Measurements from ENCODE around the gene ZNF777.
"Not testable (repeated sequence)": the region's sequence is repeated elsewhere in the genome, so short reads cannot be mapped to it uniquely, and the experiment has no call there.

The ZNF777 gene

GRCh38 chr7:149449897-149450296 lies 11.0 kb downstream of the ZNF777 start:
- DNase-seq, result no peak

DNA sequence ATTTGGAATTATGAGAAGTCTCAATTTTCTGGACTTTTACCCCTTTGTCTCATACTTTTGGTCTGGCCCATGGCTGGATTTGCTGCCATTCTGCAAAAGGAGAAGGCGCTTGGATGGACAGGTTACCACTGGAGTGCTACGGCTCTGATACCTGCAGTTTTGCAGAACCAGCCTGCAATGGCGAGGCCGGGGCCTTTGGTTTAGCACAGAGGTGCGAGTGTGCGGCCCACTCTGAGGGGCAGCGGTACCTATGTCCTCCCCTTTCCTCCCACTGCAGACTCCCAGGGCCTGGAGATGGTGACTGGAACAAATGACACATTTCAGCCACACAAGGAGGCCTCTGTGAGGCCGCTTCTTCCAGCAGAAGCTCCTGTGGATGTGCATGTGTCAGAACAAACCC lies 11.9 kb downstream of the ZNF777 start:
- no peak for DNase-seq

DNA sequence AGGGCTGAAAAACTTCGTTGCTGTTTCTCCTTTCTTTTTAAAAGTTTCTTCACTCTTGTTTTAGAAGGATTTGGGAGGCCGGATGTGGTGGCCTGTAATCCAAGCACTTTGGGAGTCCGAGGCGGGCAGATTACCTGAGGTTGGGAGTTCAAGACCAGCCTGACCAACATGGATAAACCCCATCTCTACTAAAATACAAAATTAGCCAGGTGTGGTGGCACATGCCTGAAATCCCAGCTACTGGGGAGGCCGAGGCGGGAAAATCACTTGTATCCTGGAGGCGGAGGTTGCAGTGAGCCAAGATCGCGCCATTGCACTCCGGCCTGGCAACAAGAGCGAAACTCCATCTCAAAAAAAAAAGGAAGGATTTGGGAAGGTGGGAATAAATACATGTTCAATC lies 14.8 kb downstream of the ZNF777 start:
- DNase-seq, result not testable (repeated sequence)

DNA sequence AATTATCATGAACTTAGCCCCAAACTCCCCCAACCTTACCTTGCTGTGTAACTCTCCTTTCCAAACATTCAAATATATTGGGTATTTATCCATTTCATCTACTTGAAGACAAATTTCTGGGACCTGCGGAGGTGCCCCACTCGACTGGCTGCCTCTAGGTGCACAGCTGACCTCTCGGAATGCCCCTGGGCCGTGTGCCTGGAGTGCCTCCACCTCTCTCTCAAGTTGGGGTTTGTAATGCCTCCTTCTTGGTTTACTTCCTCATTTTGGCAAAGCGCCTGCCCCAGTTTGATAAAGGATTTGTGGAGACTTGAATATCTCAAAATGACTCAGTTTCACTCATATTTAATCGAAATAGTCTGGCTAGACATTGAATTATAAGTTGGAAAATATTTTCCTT lies 16.6 kb downstream of the ZNF777 start:
- DNase-seq, result no peak

DNA sequence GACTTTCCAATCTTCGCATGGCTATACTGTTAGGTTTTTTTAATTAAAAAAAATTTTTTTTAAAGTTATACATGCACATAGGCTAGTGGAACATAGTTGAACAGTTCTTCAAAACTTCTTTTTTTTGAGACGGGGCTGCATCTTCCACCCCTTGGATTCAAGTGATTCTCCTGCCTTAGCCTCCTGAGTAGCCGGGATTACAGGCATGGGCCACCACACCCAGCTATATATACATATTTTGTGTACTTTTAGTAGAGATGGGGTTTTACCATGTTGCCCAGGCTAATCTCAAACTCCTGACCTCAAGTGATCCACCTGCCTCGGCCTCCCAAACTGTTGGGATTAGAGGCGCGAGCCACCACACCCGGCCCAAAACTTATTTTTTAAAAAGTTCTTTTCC lies 17.3 kb downstream of the ZNF777 start:
- DNase-seq, result no peak

GRCh38 chr7:149442924-149443323 lies 17.9 kb downstream of the ZNF777 start:
- DNase-seq, result no peak

DNA sequence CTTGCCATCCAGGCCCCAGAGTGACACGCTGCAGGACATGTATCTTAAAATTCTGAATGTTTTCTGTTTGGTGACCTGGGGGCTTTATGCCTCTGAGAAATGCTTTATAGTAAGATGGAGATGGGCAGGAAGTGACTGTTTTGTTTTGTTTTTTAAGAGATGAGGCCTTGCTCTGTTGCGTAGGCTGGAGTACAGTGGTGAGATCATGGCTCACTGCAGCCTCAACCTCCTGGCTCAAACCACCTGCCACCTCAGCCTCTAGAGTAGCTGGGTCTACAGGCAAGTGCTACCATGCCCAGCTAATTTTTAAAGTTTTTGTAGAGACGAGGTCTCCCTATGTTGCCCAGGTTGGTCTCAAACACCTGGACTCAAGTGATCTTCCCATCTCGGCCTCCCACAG lies 20.6 kb downstream of the ZNF777 start:
- no peak for DNase-seq

DNA sequence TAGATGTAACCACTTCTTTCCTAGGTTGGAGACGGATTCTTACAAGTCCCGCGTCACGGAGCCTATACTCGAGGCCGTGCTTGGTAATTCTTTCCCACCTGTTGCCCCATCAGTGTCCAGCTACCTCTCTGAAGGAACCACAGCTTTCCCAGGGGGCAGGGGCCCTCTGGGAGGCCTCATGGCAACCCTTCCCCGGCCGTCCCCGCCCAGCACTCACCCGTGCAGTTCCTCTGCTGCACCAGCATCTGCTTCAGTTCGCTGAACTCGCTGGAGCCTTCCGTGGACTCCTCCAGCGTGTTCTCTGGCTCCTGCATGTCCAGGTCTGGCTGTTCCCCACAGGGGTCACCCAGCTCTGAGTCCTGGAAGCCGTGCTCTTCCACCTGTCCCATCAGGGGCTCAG lies 24.5 kb downstream of the ZNF777 start:
- no peak for DNase-seq

GRCh38 chr7:149433124-149433523 lies 27.7 kb downstream of the ZNF777 start:
- no peak for DNase-seq

DNA sequence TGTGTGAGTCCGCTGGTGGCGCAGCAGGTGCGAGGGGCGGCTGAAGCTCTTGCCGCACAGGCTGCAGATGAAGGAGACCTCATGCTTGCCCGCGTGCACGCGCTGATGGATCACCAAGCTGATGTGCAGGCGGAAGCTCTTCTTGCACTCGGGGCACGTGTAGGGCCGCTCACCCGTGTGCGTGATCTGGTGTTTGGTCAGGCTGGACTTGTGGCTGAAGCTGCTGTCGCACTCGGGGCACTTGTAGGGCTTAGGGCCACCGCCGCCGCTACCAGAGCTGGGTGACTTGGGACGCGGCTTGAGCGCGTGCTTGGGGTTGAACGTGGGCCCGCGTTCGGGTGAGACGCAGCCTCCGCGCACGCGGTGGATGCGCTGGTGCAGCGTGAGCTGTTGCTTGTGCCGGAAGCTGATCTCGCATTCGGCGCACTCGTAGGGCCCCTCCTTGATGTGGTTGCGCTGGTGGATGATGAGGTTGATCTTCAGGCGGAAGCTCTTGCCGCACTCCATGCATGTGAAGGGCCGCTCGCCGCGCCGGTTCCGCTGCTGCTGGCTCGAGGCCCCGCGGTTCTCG lies 28.7 kb downstream of the ZNF777 start:
- DNase-seq, result no peak

GRCh38 chr7:149431486-149432120 lies 29.3 kb downstream of the ZNF777 start:
- no peak for DNase-seq

- no peak for DNase-seq
Measured at GRCh38 chr7:149430192-149430591, 30.7 kb downstream of the ZNF777 start.

DNA sequence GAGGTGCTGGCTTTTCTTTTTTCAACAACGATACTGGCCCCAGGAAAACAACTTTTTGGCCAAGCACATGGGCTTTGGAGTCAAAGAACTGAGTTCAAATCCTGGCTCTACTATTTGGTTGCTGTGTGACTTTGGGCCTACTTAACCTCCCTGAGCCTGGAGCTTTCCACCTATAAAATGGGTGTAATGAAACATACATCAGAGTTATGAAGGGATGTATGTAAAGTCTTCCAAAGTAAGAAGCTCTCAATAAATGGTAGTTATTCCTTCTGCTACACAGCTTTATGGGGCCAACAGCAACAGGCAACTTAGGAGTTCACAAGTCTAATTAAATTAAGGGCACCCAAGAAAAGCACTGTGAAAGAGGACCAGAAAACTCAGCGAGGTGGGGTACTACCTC lies 33.0 kb downstream of the ZNF777 start:
- DNase-seq, result no peak

DNA sequence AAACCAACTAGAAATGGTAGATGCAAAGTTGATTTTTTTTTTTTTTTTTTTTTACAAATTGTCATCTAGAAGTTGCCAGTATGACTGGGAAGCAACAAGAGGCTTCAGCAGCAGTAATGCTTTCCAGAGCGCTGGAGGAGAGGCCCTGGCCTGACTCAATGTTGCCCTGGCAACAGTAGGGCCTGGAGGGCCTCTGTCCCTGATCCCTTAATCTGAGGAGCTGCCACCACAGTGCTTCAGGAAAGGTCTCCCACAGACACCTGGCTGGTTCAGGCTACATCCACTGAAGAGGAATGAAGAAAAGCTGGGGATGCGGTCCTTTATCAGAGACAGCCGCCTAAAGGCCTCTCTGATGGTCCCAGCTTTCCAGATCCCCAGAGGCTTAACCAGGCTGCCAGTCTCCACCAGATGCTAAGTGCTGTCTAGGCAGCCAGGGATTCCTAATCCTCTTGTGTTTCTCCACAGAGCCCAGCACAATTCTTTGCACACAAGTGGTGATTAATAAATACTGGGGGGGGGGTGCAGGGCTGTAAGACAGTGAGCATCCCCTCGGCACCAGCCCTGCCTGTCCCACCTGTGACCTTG lies 33.7 kb downstream of the ZNF777 start:
- peak; percentile 81 for DNase-seq

GRCh38 chr7:149423449-149424110 lies 37.3 kb downstream of the ZNF777 start:
- DNase-seq, result no peak

- no peak for DNase-seq
Measured at GRCh38 chr7:149422914-149423301, 38.0 kb downstream of the ZNF777 start.

GRCh38 chr7:149422162-149422913 lies 38.5 kb downstream of the ZNF777 start:
- DNase-seq, result peak; percentile 80

GRCh38 chr7:149420006-149420405 lies 40.9 kb downstream of the ZNF777 start:
- DNase-seq, result no peak

- DNase-seq, result no peak
Measured at GRCh38 chr7:149415391-149416071, 45.3 kb downstream of the ZNF777 start.

DNA sequence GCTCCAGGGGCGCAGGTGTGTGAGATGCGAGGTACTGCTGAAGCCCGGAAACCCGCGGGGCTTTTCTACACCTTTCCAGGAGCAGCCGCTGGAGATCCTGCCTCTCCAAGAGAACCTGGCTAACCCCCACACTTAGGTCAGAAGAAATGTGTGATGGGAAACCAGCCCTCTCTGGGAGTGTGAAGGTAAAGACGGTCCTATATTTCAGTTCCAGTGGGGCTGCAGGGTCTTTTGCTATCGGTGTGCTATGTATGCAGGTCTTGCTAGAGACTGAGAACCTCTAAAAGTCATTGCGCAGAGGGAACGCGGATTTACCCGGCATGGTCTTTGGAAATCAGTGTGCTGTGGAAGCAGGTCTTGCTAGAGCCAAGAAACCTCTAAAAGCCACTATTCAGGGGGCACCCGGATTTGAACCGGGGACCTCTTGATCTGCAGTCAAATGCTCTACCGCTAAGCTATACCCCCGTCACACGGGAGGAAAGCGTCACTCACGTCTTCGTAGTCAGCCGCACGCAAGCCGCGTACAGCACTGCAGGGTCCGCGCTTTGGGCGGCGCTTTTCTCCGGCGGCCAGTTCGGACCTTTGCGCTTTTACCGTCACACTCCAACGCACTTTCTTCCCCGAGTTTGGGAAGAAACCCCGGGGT lies 46.0 kb downstream of the ZNF777 start:
- no peak for DNase-seq

DNA sequence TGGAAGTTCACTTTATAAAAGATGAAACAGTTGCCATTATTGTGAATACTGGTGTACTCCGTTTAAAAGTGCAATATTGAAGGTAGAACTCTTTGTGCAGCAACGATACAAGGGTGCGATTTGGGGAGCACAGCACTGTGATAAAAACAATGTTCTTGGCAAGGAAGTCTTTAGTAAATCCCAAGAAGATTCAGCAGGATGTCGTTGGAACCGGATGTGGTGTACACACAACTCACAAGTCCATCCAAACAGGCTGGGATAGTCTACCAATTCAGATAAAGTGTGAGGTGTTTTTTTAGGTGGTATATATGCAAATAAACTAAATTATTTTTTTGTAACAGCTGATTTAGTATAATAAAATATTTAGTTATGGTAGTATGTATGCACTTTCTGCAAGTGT lies 46.7 kb downstream of the ZNF777 start:
- DNase-seq, result no peak

- not testable (repeated sequence) for DNase-seq
Measured at GRCh38 chr7:149413083-149413482, 47.8 kb downstream of the ZNF777 start.
